GM13977 (cell line): ENCODE results near the gene OSBPL6.
A peak's percentile ranks its signal among the peaks of the same experiment; 100 is the strongest.
"Not testable (repeated sequence)": the region's sequence is repeated elsewhere in the genome, so short reads cannot be mapped to it uniquely, and the experiment has no call there.

Experiments used
- DNase-seq: peaks from one replicate; pipeline ENCODE4 v3.0.0; 2012; ENCODE audit warnings: low spot score
- CTCF ChIP-seq: IDR thresholded peaks from 2 replicates; pipeline ENCODE4 v1.5.1; 2012; ENCODE audit warnings: mild to moderate bottlenecking, control low read depth; ENCODE audit not compliant: insufficient read depth; ENCODE audit errors: extremely low read depth, missing control alignments
- in situ Hi-C: fragments of 300-500 bp; cut with MboI; formaldehyde crosslinking; loops from one replicate; pipeline ENCODE4 v1.12.0; 2022; ENCODE audit warnings: low sequenced_read_pairs, low pct_unique_long_range_greater_than_20kb, mixed read lengths, inconsistent platforms; ENCODE audit not compliant: unreplicated experiment

The OSBPL6 gene

GRCh38 chr2:178195390-178196166 is 1.3 kb downstream of the OSBPL6 start:
- in situ Hi-C loops, result no loop called here
- DNase-seq, result peak; percentile 15
- TF ChIP-seq CTCF, result no peak

- no peak for TF ChIP-seq CTCF
- DNase-seq, result no peak
- in situ Hi-C loops, result no loop called here
These were observed 3.5 kb downstream of the OSBPL6 start for GRCh38 chr2:178197791-178198190.

DNA sequence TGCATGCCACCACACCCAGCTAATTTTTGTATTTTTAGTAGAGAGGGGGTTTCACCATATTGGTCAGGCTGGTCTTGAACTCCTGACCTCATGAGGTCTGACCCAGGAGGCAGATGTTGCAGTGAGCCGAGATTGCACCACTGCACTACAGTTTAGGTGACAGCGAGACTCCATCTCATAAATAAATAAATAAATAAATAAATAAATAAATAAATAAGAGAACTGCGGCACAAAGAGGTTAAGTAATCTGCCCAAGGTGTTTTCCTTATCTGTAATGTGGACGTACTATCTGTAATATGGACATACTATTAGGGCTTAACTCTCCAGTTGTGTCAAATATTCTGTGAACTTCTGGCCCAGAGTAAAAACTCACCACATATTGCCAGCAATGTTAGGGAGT is 4.1 kb downstream of the OSBPL6 start:
- DNase-seq, in situ Hi-C loops: not testable (repeated sequence)

DNA sequence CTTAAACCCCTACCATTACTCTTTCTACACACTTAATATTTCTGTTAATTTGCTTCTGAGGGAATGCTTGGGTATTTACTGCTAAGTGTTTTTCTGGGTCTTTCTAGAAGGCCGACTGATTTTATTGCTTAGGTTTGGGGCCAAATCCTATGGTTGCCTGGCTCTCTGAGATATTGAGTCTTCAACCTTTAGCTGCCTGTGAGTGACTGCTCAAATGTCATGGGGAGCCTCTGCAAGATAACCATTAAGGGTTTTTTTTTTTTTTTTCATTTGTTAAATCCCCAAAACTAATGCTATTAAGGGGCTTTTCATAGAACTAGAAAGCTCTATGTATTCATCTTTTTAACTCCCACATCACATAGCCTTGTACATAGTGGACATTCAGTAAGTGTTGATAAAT is 5.0 kb downstream of the OSBPL6 start:
- in situ Hi-C loops, result no loop called here
- DNase-seq, result no peak
- TF ChIP-seq CTCF, result no peak

DNA sequence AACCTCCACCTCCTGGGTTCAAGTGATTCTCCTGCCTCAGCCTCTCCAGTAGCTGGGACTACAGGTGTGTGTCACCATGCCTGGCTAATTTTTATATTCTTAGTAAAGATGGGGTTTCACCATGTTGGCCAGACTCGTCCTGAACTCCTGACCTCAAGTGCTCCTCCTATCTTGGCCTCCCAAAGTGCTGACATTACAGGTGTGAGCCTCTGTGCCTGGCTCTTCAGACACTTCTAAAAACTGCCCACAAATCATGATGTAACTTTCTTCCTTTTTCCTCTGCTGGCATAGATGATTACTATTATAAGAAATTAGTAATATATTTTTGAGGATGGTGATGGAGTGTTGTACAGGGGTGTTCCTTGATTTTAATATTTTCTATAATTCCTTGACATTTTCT is 6.0 kb downstream of the OSBPL6 start:
- DNase-seq, result no peak
- in situ Hi-C loops, result no loop called here
- no peak for TF ChIP-seq CTCF

DNA sequence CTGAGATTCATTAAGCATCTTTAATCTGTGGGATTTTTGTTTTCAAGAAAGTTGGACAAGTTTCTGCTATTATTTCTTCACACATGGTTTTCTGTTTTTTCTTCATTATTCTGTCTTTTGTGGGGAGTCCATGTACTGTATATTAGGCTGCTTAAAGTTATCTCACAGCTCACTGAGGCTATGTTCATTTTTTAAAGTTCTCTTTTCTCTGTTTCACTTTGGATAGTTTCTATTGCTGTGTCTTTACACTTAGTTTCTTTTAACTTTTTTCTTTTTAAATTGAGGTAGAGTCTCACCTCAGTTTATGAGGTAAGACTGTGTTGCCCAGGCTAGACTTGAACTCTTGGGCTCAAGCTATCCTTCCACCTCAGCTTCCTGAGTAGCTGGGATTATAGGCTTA is 8.6 kb downstream of the OSBPL6 start:
- no peak for DNase-seq
- TF ChIP-seq CTCF, result no peak
- in situ Hi-C loops, result no loop called here

DNA sequence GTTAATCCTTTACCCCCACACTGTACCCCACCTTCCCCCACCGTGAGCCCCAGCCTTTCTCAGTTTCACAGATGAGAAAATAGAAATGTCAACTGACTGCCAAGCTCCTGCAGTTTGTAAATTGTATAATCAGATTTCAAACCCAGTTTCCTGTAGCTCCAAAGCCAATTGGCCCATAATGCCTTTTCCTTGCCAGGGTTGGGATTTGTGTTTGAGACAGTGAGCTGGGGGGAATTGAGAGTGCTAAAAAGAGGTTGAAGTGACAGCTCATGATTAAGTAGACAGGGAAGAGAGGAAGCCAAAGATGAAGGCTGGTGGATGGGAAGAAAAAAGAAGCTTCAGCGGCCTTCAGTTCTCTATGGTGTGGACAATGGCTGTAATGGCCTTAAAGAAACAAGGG is 10.7 kb downstream of the OSBPL6 start:
- DNase-seq, result no peak
- TF ChIP-seq CTCF, result no peak
- in situ Hi-C loops, result no loop called here
